ENCODE results near the gene GAREM1.

- TF ChIP-seq POLR2A (IDR thresholded peaks at IDR 0.05) (no peak), CTCF (IDR thresholded peaks at IDR 0.05) (no peak)
These were observed 27.5 kb downstream of the GAREM1 start for GRCh38 chr18:32443033-32443705.
